ENCODE results near the gene MAGEB17. TPM values are rescaled to one million over a fixed set of nuclear protein-coding genes. Genes with fewer than 3 reads are reported as not detected.

The MAGEB17 gene
- total RNA-seq, 1 experiment from 2014 or later, result not detected

DNA sequence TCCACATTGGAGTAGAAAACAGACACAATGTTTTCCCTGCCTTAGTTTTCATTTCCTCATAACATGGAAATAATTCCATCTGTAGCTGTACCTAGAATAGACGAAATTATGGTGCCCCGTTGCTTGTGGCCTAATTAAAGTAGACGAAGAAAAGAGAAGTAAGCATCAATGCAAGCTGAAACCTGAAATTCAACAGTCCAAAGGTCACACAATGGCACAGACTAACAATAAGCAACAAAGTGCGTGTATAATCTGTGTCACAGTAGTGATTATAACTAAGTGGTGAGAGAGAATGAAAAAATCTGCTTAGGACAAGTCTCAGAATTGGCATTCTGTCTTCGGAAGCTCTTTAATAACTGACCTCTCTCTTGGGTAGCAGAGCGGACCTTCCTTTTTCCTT is 24.3 kb downstream of the MAGEB17 start:
- H3K36me3 ChIP-seq (ENCODE audit: low read depth), result no peaks in the 10 kb centered on the region
- no peak overlapping the region for H3K27ac ChIP-seq
- CTCF ChIA-PET, result no interaction called here
- no peaks in the 10 kb centered on the region for H4K20me1 ChIP-seq (ENCODE audit: insufficient read depth)
- H3K4me1 ChIP-seq (replicated peaks; ENCODE audit: insufficient read depth), result peaks cover 7% of the 10 kb centered on the region; the same call in 1 of the 2 replicates
- no peak overlapping the region for H3K4me3 ChIP-seq
- POLR2A ChIA-PET (ENCODE audit: unreplicated experiment), result no interaction called here
- no peak for DNase-seq
- intact Hi-C loops (cut with micrococcal nuclease; ENCODE audit: unreplicated experiment), result no loop called here
- H3K79me2 ChIP-seq (ENCODE audit: low read depth), result no peaks in the 10 kb centered on the region
- no peaks in the 10 kb centered on the region for H3K9me2 ChIP-seq (ENCODE audit: insufficient read depth)
- H3K4me2 ChIP-seq, result no peak overlapping the region
- no TSS peak for BruUV-seq (replicated peaks)
- no peaks in the 10 kb centered on the region for H3K9me3 ChIP-seq (ENCODE audit: insufficient read depth, low read depth)
- H3F3A ChIP-seq (ENCODE audit: insufficient read depth, low read depth), result no peaks in the 10 kb centered on the region
- no peaks in the 10 kb centered on the region for H3K27me3 ChIP-seq (ENCODE audit: insufficient read depth, low read depth)
- no peak overlapping the region for H2AFZ ChIP-seq
- TF ChIP-seq CTCF (conservative IDR thresholded peaks at IDR 0.05) (no peak), EZH2 (IDR thresholded peaks at IDR 0.05; ENCODE audit: low read depth) (no peak)

- CTCF ChIA-PET, result no interaction called here
These were observed 29.5 kb downstream of the MAGEB17 start for GRCh38 chrX:16196829-16197228.

GRCh38 chrX:16199343-16199742 is 32.1 kb downstream of the MAGEB17 start:
- no peaks in the 10 kb centered on the region for H3K36me3 ChIP-seq (ENCODE audit: low read depth)
- no TSS peak for BruUV-seq (replicated peaks)
- ChIA-PET CTCF (no interaction called here), POLR2A (ENCODE audit: unreplicated experiment) (no interaction called here)
- no peaks in the 10 kb centered on the region for H3K9me3 ChIP-seq (ENCODE audit: insufficient read depth, low read depth)
- no peak overlapping the region for H3K4me2 ChIP-seq
- H3K27ac ChIP-seq, result no peak overlapping the region
- H3K4me1 ChIP-seq (replicated peaks; ENCODE audit: insufficient read depth), result no peaks in the 10 kb centered on the region
- no peaks in the 10 kb centered on the region for H3K27me3 ChIP-seq (ENCODE audit: insufficient read depth, low read depth)
- no peaks in the 10 kb centered on the region for H3K79me2 ChIP-seq (ENCODE audit: low read depth)
- H3K9me2 ChIP-seq (ENCODE audit: insufficient read depth), result no peaks in the 10 kb centered on the region
- intact Hi-C loops (cut with micrococcal nuclease; ENCODE audit: unreplicated experiment), result no loop called here
- H3K4me3 ChIP-seq, result no peak overlapping the region
- TF ChIP-seq CTCF (conservative IDR thresholded peaks at IDR 0.05) (no peak), EZH2 (IDR thresholded peaks at IDR 0.05; ENCODE audit: low read depth) (no peak)
- H4K20me1 ChIP-seq (ENCODE audit: insufficient read depth), result no peaks in the 10 kb centered on the region
- no peak for DNase-seq
- H3F3A ChIP-seq (ENCODE audit: insufficient read depth, low read depth), result no peaks in the 10 kb centered on the region
- no peak overlapping the region for H2AFZ ChIP-seq

More at GRCh38 chrX:16196829-16197228, 29.5 kb downstream of the MAGEB17 start:
- Histone ChIP-seq H3K27ac (no peak overlapping the region), H3K36me3 (ENCODE audit: low read depth) (no peaks in the 10 kb centered on the region), H3K4me2 (no peak overlapping the region), H3K79me2 (ENCODE audit: low read depth) (no peaks in the 10 kb centered on the region), H3K27me3 (ENCODE audit: insufficient read depth, low read depth) (no peaks in the 10 kb centered on the region), H2AFZ (no peak overlapping the region), H4K20me1 (ENCODE audit: insufficient read depth) (no peaks in the 10 kb centered on the region), H3K9me2 (ENCODE audit: insufficient read depth) (no peaks in the 10 kb centered on the region), H3F3A (ENCODE audit: insufficient read depth, low read depth) (no peaks in the 10 kb centered on the region), H3K4me3 (no peak overlapping the region), H3K9me3 (ENCODE audit: insufficient read depth, low read depth) (no peaks in the 10 kb centered on the region), H3K4me1 (replicated peaks; ENCODE audit: insufficient read depth) (no peaks in the 10 kb centered on the region)
- no peak for TF ChIP-seq CTCF (conservative IDR thresholded peaks at IDR 0.05)
- TF ChIP-seq EZH2 (IDR thresholded peaks at IDR 0.05; ENCODE audit: low read depth), result no peak
- no peak for DNase-seq
- POLR2A ChIA-PET (ENCODE audit: unreplicated experiment), result no interaction called here
- intact Hi-C loops (cut with micrococcal nuclease; ENCODE audit: unreplicated experiment), result no loop called here
- no TSS peak for BruUV-seq (replicated peaks)
